Neural cell (in vitro differentiated cells): ENCODE results near the gene SERTAD3. TPM values are rescaled to one million over a fixed set of nuclear protein-coding genes. Genes with fewer than 3 reads are reported as not detected.

Experiments used
- H2AFZ ChIP-seq: fragments of 200-600, 300-800 bp; sonication (generic), shearing (Covaris generic); 2 replicates; pipeline ENCODE4 v1.6.0; 2014; ENCODE audit warnings: low read depth, mild to moderate bottlenecking, antibody characterized with exemption, low read length, moderate library complexity
- H3F3A ChIP-seq: fragments of 200-600 bp; shearing (Covaris generic); 2 replicates; pipeline ENCODE4 v1.6.1; 2016; ENCODE audit warnings: mild to moderate bottlenecking, moderate library complexity, mixed read lengths, antibody characterized with exemption, low read length; ENCODE audit not compliant: insufficient read depth, poor library complexity, severe bottlenecking
- H3K27ac ChIP-seq: fragments of 200-600, 300-800 bp; sonication (generic), shearing (Covaris generic); 2 replicates; pipeline ENCODE4 v1.5.1; 2014; ENCODE audit warnings: mild to moderate bottlenecking, low read length, moderate library complexity
- H3K27me3 ChIP-seq: fragments of 300-800, 200-600 bp; sonication (generic), shearing (Covaris generic); 2 replicates; pipeline ENCODE4 v1.6.0; 2014; ENCODE audit warnings: mild to moderate bottlenecking, low read depth, low read length, moderate library complexity; ENCODE audit not compliant: insufficient read depth
- H3K36me3 ChIP-seq: fragments of 300-800, 200-600 bp; sonication (generic), shearing (Covaris generic); 2 replicates; pipeline ENCODE4 v1.5.1; 2014; ENCODE audit warnings: mild to moderate bottlenecking, antibody characterized with exemption, low read length, moderate library complexity; ENCODE audit not compliant: insufficient read depth
- H3K4me2 ChIP-seq: fragments of 300-800, 200-600 bp; sonication (generic), shearing (Covaris generic); 2 replicates; pipeline ENCODE4 v1.6.0; 2014; ENCODE audit warnings: mild to moderate bottlenecking, low read length
- H3K4me3 ChIP-seq: fragments of 300-800, 200-600 bp; sonication (generic), shearing (Covaris generic); 2 replicates; pipeline ENCODE4 v1.5.1; 2014; ENCODE audit warnings: mild to moderate bottlenecking, low read length, moderate library complexity
- H3K79me2 ChIP-seq: fragments of 200-600 bp; shearing (Covaris generic); replicated peaks from 2 replicates; pipeline ENCODE4 v1.6.0; 2014; ENCODE audit warnings: mild to moderate bottlenecking, low read length, moderate library complexity; ENCODE audit not compliant: insufficient read depth
- H3K9ac ChIP-seq: fragments of 300-800, 200-600 bp; sonication (generic), shearing (Covaris generic); 2 replicates; pipeline ENCODE4 v1.6.1; 2016; ENCODE audit warnings: mild to moderate bottlenecking, low read length, mixed read lengths
- H3K9me2 ChIP-seq: fragments of 200-600 bp; shearing (Covaris generic); 2 replicates; pipeline ENCODE4 v1.6.1; 2016; ENCODE audit warnings: mild to moderate bottlenecking, low read length, mixed read lengths; ENCODE audit not compliant: insufficient read depth
- H3K9me3 ChIP-seq: fragments of 200-600, 300-800 bp; sonication (generic), shearing (Covaris generic); 2 replicates; pipeline ENCODE4 v1.6.1; 2016; ENCODE audit warnings: mild to moderate bottlenecking, mixed run types, low read length, moderate library complexity, mixed read lengths
- H4K20me1 ChIP-seq: fragments of 200-600 bp; shearing (Covaris generic); 2 replicates; pipeline ENCODE4 v1.6.1; 2016; ENCODE audit warnings: mild to moderate bottlenecking, mixed run types; ENCODE audit not compliant: insufficient read depth
- CTCF ChIP-seq: fragments of 450-650 bp; IDR thresholded peaks from 2 replicates; pipeline ENCODE4 v1.5.1; 2014; ENCODE audit warnings: antibody characterized with exemption, mild to moderate bottlenecking, moderate library complexity; ENCODE audit not compliant: poor library complexity, severe bottlenecking
- EP300 ChIP-seq: fragments of 450-650 bp; conservative IDR thresholded peaks from 2 replicates; pipeline ENCODE4 v1.6.1; 2014; ENCODE audit warnings: antibody characterized with exemption, mild to moderate bottlenecking, moderate library complexity; ENCODE audit not compliant: poor library complexity, severe bottlenecking
- EZH2 ChIP-seq: fragments of 200-600, 300-800 bp; shearing (Covaris generic), sonication (generic); IDR thresholded peaks from 2 replicates; pipeline ENCODE4 v1.6.1; 2014; ENCODE audit warnings: antibody characterized with exemption, low read length, borderline replicate concordance, mild to moderate bottlenecking; ENCODE audit not compliant: insufficient read depth, poor library complexity, severe bottlenecking
- MXI1 ChIP-seq: fragments of 450-650 bp; conservative IDR thresholded peaks from 2 replicates; pipeline ENCODE4 v1.6.1; 2014; ENCODE audit warnings: antibody characterized with exemption, mild to moderate bottlenecking; ENCODE audit not compliant: poor library complexity, severe bottlenecking
- POLR2AphosphoS5 ChIP-seq: IDR thresholded peaks from 2 replicates; pipeline ENCODE4 v1.6.1; 2012
- RAD21 ChIP-seq: fragments of 450-650 bp; conservative IDR thresholded peaks from 2 replicates; pipeline ENCODE4 v1.6.1; 2014; ENCODE audit warnings: antibody characterized with exemption, mild to moderate bottlenecking, moderate library complexity
- REST ChIP-seq: IDR thresholded peaks from 2 replicates; pipeline ENCODE4 v1.6.1; 2012; ENCODE audit warnings: borderline replicate concordance
- SMC3 ChIP-seq: fragments of 450-650 bp; conservative IDR thresholded peaks from 2 replicates; pipeline ENCODE4 v1.6.1; 2014; ENCODE audit warnings: antibody characterized with exemption, mild to moderate bottlenecking, moderate library complexity; ENCODE audit not compliant: poor library complexity
- TAF1 ChIP-seq: IDR thresholded peaks from 2 replicates; pipeline ENCODE4 v1.6.1; 2012; ENCODE audit warnings: low read depth
- polyA plus RNA-seq: library from polyadenylated mRNA; depleted of rRNA; stranded (reverse); fragments of >200 nt; gene quantifications from 2 replicates; pipeline ENCODE4 v1.2.3, GENCODE V29; 2014

The SERTAD3 gene
- polyA plus RNA-seq, 1 donor from 2014 or later = 7.6 TPM

- no peak overlapping the region for H3K4me3 ChIP-seq
- H3K27me3 ChIP-seq = peaks cover 5% of the 10 kb centered on the region
- no peaks in the 10 kb centered on the region for H4K20me1 ChIP-seq
- no peaks in the 10 kb centered on the region for H3F3A ChIP-seq
- no peak overlapping the region for H3K27ac ChIP-seq
- no peaks in the 10 kb centered on the region for H3K9me2 ChIP-seq
- H3K79me2 ChIP-seq = no peaks in the 10 kb centered on the region
- TF ChIP-seq EZH2 (no peak), POLR2AphosphoS5 (no peak), REST (no peak), SMC3 (no peak), EP300 (no peak), TAF1 (no peak), MXI1 (no peak), RAD21 (no peak), CTCF (no peak)
- no peaks in the 10 kb centered on the region for H3K36me3 ChIP-seq
- no peak overlapping the region for H3K4me2 ChIP-seq
- H3K9me3 ChIP-seq = peaks cover 6% of the 10 kb centered on the region
- H3K9ac ChIP-seq = no peak overlapping the region
- no peak overlapping the region for H2AFZ ChIP-seq
Observed at GRCh38 chr19:40492274-40492673, 48.1 kb upstream of the SERTAD3 start.

GRCh38 chr19:40489882-40490230, 45.7 kb upstream of the SERTAD3 start:
- TF ChIP-seq REST = no peak
- no peak for TF ChIP-seq POLR2AphosphoS5
- no peak for TF ChIP-seq EZH2
- TF ChIP-seq MXI1 = no peak
- no peak for TF ChIP-seq SMC3
- TF ChIP-seq TAF1 = no peak
- TF ChIP-seq EP300 = no peak
- no peak for TF ChIP-seq RAD21
- TF ChIP-seq CTCF = no peak
- Histone ChIP-seq H3K27ac (no peak overlapping the region), H3K27me3 (peaks cover 5% of the 10 kb centered on the region), H3K9me3 (peaks cover 6% of the 10 kb centered on the region), H3K36me3 (no peaks in the 10 kb centered on the region), H3K4me2 (no peak overlapping the region), H3K9ac (no peak overlapping the region), H3K9me2 (no peaks in the 10 kb centered on the region), H3F3A (no peaks in the 10 kb centered on the region), H3K4me3 (no peak overlapping the region), H2AFZ (no peak overlapping the region), H4K20me1 (no peaks in the 10 kb centered on the region), H3K79me2 (no peaks in the 10 kb centered on the region)
